GM21515 (cell line): ENCODE results near the gene PRR15.

Experiments used
- ATAC-seq: cut with Tn5 transposase; IDR thresholded peaks from one replicate; pipeline ENCODE4 v1.9.1; 2021; ENCODE audit not compliant: unreplicated experiment

PRR15 gene

GRCh38 chr7:29567174-29567573 is 3.5 kb downstream of the PRR15 start:
- no peak for ATAC-seq

DNA sequence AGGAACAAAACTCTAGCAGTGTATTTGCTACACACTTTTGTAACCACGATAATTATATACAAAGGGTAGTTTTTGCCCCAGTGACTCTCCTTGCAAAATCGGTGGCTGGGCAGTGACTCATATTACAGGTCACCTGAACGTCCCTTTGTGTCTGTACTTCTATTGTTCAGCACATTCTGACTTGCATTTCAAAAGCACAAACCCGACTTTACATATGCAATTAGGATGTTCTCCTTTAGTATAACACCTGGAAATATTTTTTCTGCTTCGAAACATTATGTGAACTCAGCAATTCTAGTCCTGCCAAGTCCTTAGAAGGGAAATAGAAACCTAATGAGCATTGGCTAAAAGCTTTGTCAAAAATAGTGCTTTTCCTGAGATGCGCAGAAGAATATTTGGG is 6.0 kb downstream of the PRR15 start:
- ATAC-seq, result no peak

GRCh38 chr7:29572558-29572957 is 8.9 kb downstream of the PRR15 start:
- ATAC-seq, result no peak

GRCh38 chr7:29573567-29573966 is 9.9 kb downstream of the PRR15 start:
- no peak for ATAC-seq

GRCh38 chr7:29574659-29575058 is 11.0 kb downstream of the PRR15 start:
- ATAC-seq, result no peak

DNA sequence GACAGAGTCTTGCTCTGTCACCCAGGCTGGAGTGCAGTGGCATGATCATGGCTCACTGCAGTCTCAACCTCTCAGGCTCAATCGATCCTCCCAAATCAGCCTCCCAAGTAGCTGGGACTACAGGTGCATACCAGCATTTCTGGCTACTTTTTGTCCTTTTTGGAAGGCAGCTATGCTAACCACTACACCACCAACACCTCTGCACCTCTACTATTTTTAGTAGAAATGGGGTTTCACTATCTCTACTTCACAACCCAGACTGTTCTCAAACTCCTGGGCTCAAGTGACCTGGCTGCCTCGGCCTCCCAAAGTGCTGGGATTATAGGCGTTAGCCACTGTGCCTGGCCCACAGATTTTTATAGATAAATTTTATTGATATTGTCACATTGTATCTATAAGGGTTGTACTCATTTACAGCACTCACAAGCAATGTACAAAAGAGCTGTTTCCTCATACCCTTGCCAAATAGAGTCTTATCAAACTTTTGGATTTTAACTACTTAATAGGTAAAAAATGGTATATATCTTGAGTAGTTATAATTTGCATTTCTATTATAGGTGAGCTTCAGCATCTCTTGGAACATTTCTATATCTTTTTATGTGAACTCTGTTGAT is 23.7 kb downstream of the PRR15 start:
- ATAC-seq, result no peak

- no peak for ATAC-seq
Measured at GRCh38 chr7:29588212-29588611, 24.6 kb downstream of the PRR15 start.

- peak; percentile 83 for ATAC-seq
Measured at GRCh38 chr7:29588900-29589696, 25.5 kb downstream of the PRR15 start.

DNA sequence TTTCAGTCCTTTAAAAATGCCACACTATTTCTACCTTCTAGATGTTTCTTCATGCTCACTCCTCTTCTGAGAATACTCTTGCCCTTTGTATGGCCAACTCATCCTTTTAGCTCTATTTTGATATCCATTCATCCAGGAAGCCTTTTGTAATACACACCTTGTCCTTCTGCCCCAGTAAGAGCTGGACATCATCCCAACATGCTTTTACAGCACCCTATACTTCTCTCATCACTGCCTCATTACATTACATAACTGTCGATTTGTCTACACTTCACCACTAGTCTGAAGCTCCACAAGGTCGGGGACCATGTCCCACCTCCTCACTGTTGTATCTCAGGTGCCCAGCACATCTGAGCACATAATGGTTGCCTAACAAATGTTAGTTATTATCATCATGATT is 29.2 kb downstream of the PRR15 start:
- ATAC-seq, result no peak

DNA sequence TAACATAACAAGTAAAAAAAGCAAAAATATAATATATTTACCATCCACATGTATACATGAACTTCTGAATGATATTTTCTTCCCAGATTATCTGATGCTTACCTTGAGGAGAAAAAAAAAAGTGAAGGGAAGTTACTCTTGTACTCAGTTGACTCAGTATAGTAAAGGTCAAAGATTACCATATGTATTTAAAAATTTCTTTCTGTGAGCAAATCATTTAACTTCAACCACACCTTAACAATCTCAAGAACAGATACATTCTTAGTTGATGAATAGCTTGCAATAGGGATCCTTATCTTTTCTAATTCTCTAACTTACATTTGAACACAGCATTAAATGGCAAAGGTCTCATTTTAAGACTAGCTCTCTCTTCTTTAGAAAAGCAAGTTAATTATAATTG is 29.8 kb downstream of the PRR15 start:
- ATAC-seq, result no peak

- ATAC-seq, result no peak
Measured at GRCh38 chr7:29596593-29597178, 33.1 kb downstream of the PRR15 start.

DNA sequence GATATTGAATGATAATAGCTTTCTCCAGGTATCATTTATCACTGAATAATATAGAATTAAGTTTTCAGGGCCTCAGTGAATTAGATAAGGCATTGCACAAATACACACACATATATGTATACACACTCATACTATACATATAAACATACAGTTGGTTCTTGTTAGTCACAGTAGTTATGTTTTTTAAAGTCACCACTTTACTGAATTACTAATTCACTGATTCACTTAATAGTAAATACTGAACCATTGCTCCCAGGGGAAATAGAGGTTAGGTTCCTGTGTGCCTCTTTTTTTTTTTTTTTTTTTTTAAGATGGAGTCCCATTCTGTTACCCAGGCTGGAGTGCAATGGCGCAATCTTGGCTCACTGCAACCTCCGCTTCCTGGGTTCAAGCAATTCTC is 33.6 kb downstream of the PRR15 start:
- ATAC-seq, result no peak

GRCh38 chr7:29598137-29598536 is 34.5 kb downstream of the PRR15 start:
- ATAC-seq, result no peak

- no peak for ATAC-seq
Measured at GRCh38 chr7:29598613-29599012, 35.0 kb downstream of the PRR15 start.

DNA sequence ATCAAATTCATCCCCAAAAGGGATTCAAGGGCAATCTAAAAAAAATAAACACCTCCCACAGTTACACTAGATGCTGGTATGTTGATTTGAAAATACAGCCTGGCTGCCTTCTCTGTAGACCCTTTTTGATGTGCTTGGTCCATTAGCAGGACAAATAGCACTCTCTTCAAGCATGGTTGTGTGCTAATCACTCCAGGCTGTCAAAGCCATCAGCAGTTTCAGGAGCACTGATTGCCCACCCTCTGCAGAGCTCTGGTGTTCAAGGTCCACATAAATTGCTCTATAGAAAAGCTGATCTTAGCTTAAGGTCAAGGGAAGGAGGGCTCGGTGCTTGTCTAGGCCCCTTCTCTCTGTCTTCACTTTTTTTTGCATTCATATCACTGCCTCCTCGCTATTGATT is 35.4 kb downstream of the PRR15 start:
- no peak for ATAC-seq

DNA sequence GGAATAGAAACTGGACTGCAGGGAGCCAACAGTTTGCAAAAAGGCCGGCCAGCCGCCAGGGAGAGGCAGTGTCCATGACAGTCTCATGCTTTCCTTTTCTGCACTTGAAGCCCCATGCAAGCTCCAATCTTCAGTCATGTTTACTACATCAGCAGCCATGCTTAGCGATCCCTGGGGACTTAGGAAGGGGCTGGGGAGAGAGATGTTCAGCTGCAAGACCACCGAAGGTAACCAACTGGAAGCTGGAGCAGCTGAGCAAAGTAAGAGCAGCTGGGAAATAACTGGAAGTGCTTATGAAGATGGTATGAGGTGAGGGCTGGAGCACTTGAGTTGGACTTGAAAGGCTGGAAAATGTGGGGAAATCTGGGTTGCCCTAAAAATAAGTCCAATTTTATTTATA is 37.0 kb downstream of the PRR15 start:
- ATAC-seq, result no peak

GRCh38 chr7:29604052-29604451 is 40.4 kb downstream of the PRR15 start:
- no peak for ATAC-seq

DNA sequence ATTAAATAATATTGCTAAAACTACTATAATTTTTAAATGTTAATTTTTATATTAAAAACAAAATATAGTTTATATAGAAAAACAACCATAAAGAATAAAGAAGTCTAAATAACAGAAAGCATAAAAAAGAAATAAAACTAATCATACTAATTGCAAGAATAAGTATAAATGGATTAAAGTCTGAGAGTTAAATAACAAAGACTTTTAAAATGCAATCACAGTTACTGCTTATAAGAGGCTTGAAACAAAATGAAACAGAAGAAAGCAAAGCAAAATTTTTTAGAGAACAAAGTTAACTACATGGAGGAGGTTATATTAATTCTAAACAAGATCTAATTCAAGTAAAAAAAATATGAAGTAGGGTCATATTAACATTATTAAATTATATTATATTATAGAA is 41.1 kb downstream of the PRR15 start:
- no peak for ATAC-seq

- no peak for ATAC-seq
Measured at GRCh38 chr7:29605671-29606070, 42.0 kb downstream of the PRR15 start.

DNA sequence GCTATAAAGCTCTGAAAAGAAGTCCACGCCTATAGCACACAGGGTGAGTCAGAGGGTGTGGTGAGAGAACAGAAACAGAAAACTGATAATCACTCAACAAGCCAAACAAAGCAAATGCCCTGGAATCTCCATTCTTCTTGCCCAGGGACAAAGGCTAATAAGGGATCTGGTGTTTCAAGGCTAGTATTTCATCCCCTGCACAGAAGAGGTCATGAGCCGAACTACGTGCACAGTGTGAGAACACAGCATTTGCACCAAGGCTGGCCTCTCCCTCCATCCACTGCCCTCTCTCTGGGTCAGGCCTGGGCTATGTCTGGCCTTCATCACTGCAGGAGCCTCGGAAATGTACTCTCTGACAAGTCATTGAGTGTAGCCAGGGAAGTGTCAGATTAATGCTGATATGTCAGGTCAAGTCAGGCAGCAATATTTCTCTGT is 42.7 kb downstream of the PRR15 start:
- ATAC-seq, result no peak

GRCh38 chr7:29606830-29607229 is 43.2 kb downstream of the PRR15 start:
- no peak for ATAC-seq

DNA sequence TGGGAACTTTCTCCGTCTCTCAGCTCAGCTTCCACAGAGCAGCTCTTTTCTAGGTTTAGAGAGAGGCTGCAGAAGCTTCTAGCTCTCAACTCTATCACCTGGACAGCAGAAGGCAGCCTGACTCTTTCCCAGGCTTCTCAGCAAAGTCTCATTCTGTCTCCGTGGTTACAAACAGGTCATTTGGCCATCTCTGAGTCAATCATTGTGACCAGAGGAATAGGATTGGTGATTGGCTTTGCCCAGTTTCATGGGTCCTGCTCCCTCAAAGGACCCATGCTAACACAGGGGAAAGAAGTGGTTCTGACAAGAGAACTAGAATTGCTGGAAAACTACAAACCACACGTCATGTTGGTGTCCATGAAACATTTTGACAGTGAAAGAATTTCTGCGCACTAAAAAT is 43.6 kb downstream of the PRR15 start:
- no peak for ATAC-seq
